Stomach (tissue), 9 donors: ENCODE data around the gene SYNE3. TPM values are rescaled to one million over a fixed set of nuclear protein-coding genes. Genes with fewer than 3 reads are reported as not detected.

Experiments
- DNase-seq, 2 donors: peaks; one replicate each; pipeline versions ENCODE4 v3.0.0 to v3.0.0-alpha.2; 2013 to 2019
- H3K27ac ChIP-seq, 5 donors: fragments of 200-600 bp in 4 of 5; sonication (generic) in 4 of 5; one replicate each; pipeline ENCODE4 v1.5.1; 2013 to 2019; ENCODE audit warnings: mild to moderate bottlenecking in 1 of 5, moderate library complexity in 1 of 5
- H3K27me3 ChIP-seq, 3 donors: fragments of 200-600 bp; sonication (generic); one replicate each; pipeline ENCODE4 v1.5.1; 2017 to 2019; ENCODE audit warnings: mixed run types in 1 of 3
- H3K36me3 ChIP-seq, 4 donors: fragments of 200-600 bp; sonication (generic); 1 replicate in 3 of 4; 2 replicates in 1 of 4; pipeline ENCODE4 v1.5.1; 2016 to 2019
- H3K4me1 ChIP-seq, 4 donors: fragments of 200-600 bp; sonication (generic); one replicate each; pipeline ENCODE4 v1.5.1; 2016 to 2019
- H3K4me3 ChIP-seq, 4 donors: fragments of 200-600 bp; sonication (generic) in 3 of 4; one replicate each; pipeline ENCODE4 v1.5.1; 2016 to 2019; ENCODE audit warnings: mild to moderate bottlenecking in 1 of 4
- H3K9me3 ChIP-seq, 4 donors: fragments of 200-600 bp; sonication (generic); one replicate each; pipeline ENCODE4 v1.5.1; 2016 to 2019
- CTCF ChIP-seq, 7 experiments: fragments of 450-650 bp in 4 of 7; fragments of 200-600 bp in 3 of 7; sonication (generic) in 3 of 7; IDR thresholded peaks; one replicate each; pipeline ENCODE4 v1.5.1; 2016 to 2019; ENCODE audit warnings: antibody characterized with exemption in 7 of 7, control low read depth in 2 of 7, mild to moderate bottlenecking in 1 of 7
- EP300 ChIP-seq: sonication (generic); formaldehyde crosslinking; IDR thresholded peaks from one replicate; pipeline ENCODE4 v1.6.1; 2017; ENCODE audit warnings: antibody characterized with exemption
- POLR2A ChIP-seq, 4 donors: fragments of 450-650 bp; IDR thresholded peaks; one replicate each; pipeline ENCODE4 v1.6.1; 2016; ENCODE audit warnings: antibody characterized with exemption in 4 of 4, control low read depth in 2 of 4, mild to moderate bottlenecking in 1 of 4, moderate library complexity in 1 of 4
- POLR2AphosphoS5 ChIP-seq, 3 donors: sonication (generic); formaldehyde crosslinking; IDR thresholded peaks; one replicate each; pipeline ENCODE4 v1.6.1; 2016; ENCODE audit warnings: antibody characterized with exemption in 3 of 3
- WGBS, 5 donors: extraction: QIAGEN DNeasy Blood & Tissue Kit in 3 of 5; methylation state at CpG; one replicate each; pipeline versions ENCODE4 v1.1.5 to v1.1.7; 2013 to 2018; 5-methylcytosine and 5-hydroxymethylcytosine counted together
- intact Hi-C: fragments of 100-400 bp; cut with DNase I; formaldehyde crosslinking; loops from one replicate; pipeline ENCODE4 v1.15.1; 2023; ENCODE audit warnings: low total_unique reads
- polyA plus RNA-seq, 3 donors: library from polyadenylated mRNA; stranded (reverse); fragments of 200-250 nt; gene quantifications; one replicate each; pipeline ENCODE4 v1.2.3, GENCODE V29; 2013
- total RNA-seq, 5 donors: library from RNA; depleted of rRNA; stranded (reverse); fragments of >200 nt; gene quantifications; one replicate each; pipeline versions ENCODE4 v1.1.0 to v1.2.3, GENCODE V29; 2014 to 2016
- donor health status: healthy with polysubstance abuse.
- donor health status: Bipolar disorder and iron deficiency.
- donor health status: healthy.

The SYNE3 gene
- total and polyA plus RNA-seq, 8 donors, result 0.58 to 85.2 (median 5.9) TPM

- H3K36me3 ChIP-seq, result no peaks in the 10 kb centered on the region
- 1 to 3% (median 2%) methylated on average over 19 to 50 of the region's 50 CpGs for WGBS, 5 donors
- no peaks in the 10 kb centered on the region for H3K9me3 ChIP-seq
- peaks cover 0 to 10% (median 0%) of the 10 kb centered on the region in 3 donors for H3K27me3 ChIP-seq
- H3K4me3 ChIP-seq, result peak overlapping the region; percentile 70 to 90 (median 72)
- DNase-seq, result peak; percentile 78 to 85
- intact Hi-C loops, result no loop called here
- peaks cover 43 to 77% (median 67%) of the 10 kb centered on the region in 4 donors for H3K4me1 ChIP-seq
- peak overlapping the region; percentile 41 to 90 (median 86) for H3K27ac ChIP-seq
- no peak for TF ChIP-seq POLR2A (IDR thresholded peaks at IDR 0.05)
- peak in 1 of 3 donors; percentile 14 for TF ChIP-seq POLR2AphosphoS5 (IDR thresholded peaks at IDR 0.05)
- TF ChIP-seq CTCF (IDR thresholded peaks at IDR 0.05), result peak in 3 of 7 experiments; percentile 22 to 45 (median 22)
- TF ChIP-seq EP300, result no peak
Observed at GRCh38 chr14:95515596-95516552, 576 bp downstream of the SYNE3 start.

GRCh38 chr14:95515080-95515489 is 1.4 kb downstream of the SYNE3 start:
- TF ChIP-seq CTCF (IDR thresholded peaks at IDR 0.05) (no peak), EP300 (no peak), POLR2AphosphoS5 (IDR thresholded peaks at IDR 0.05) (no peak), POLR2A (IDR thresholded peaks at IDR 0.05) (no peak)
- H3K9me3 ChIP-seq, result no peaks in the 10 kb centered on the region
- H3K36me3 ChIP-seq, result no peaks in the 10 kb centered on the region
- H3K27me3 ChIP-seq, result peaks cover 0 to 10% (median 0%) of the 10 kb centered on the region in 3 donors
- DNase-seq, result peak in 1 of 2 donors; percentile 78
- peak overlapping the region; percentile 70 to 90 (median 72) for H3K4me3 ChIP-seq
- intact Hi-C loops, result no loop called here
- WGBS, 5 donors, result 14 to 29% (median 23%) methylated on average over 2 to 9 of the region's 9 CpGs; no CpG with 5 or more reads in 1 of the 5 donors
- peaks cover 41 to 75% (median 64%) of the 10 kb centered on the region in 4 donors for H3K4me1 ChIP-seq
- peak overlapping the region; percentile 5 to 90 (median 86) for H3K27ac ChIP-seq

GRCh38 chr14:95514131-95515079 is 2.0 kb downstream of the SYNE3 start:
- peaks cover 34 to 69% (median 58%) of the 10 kb centered on the region in 4 donors for H3K4me1 ChIP-seq
- no peak for TF ChIP-seq POLR2A (IDR thresholded peaks at IDR 0.05)
- no peak for TF ChIP-seq CTCF (IDR thresholded peaks at IDR 0.05)
- TF ChIP-seq POLR2AphosphoS5 (IDR thresholded peaks at IDR 0.05), result no peak
- no peak for TF ChIP-seq EP300
- WGBS, 5 donors, result 61 to 84% (median 77%) methylated on average over 13 to 18 of the region's 18 CpGs
- no peaks in the 10 kb centered on the region for H3K9me3 ChIP-seq
- peaks cover 0 to 10% (median 0%) of the 10 kb centered on the region in 3 donors for H3K27me3 ChIP-seq
- H3K27ac ChIP-seq, result peak overlapping the region in 4 of 5 donors; percentile 82 to 90 (median 88)
- peak overlapping the region in 3 of 4 donors; percentile 71 to 90 (median 74) for H3K4me3 ChIP-seq
- DNase-seq, result no peak
- intact Hi-C loops, result no loop called here
- no peaks in the 10 kb centered on the region for H3K36me3 ChIP-seq
